ENCODE results near the gene PSME3. TPM values are rescaled to one million over a fixed set of nuclear protein-coding genes. Genes with fewer than 3 reads are reported as not detected.
A peak's percentile ranks its signal among the peaks of the same experiment; 100 is the strongest.
"Not testable (repeated sequence)": the region's sequence is repeated elsewhere in the genome, so short reads cannot be mapped to it uniquely, and the experiment has no call there.

Gene PSME3
- total RNA-seq, 1 donor from 2014 or later: 62.6 TPM

GRCh38 chr17:42883802-42884558 is 50.8 kb downstream of the PSME3 start:
- TF ChIP-seq CTCF (IDR thresholded peaks at IDR 0.05; ENCODE audit: borderline replicate concordance): no peak
- DNase-seq: no peak
- Histone ChIP-seq H3K9me3 (replicated peaks) (no peaks in the 10 kb centered on the region), H3K36me3 (no peaks in the 10 kb centered on the region), H3K27ac (replicated peaks) (no peak overlapping the region), H3K4me1 (peaks cover 16% of the 10 kb centered on the region), H3K27me3 (ENCODE audit: low read depth) (no peaks in the 10 kb centered on the region), H3K4me3 (no peak overlapping the region)
- intact Hi-C loops (cut with micrococcal nuclease): no loop called here

DNA sequence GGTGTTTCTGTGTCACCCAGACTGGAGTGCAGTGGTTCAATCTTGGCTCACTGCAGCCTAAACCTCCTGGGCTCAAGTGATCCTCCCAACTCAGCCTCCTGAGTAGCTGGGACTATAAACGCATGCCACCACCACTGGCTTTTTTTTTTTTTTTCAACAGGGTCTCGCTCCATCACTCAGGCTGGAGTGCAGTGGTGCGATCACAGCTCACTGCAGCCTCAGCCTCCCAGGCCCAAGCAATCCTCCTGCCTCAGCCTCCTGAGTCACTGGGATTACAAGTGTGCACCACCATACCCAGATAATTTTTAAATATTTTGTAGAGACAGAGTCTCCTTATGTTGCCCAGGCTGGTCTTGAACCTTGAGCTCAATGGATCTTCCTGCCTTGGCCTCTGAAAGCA is 52.6 kb downstream of the PSME3 start:
- H3K27me3 ChIP-seq (ENCODE audit: low read depth); H3K9me3 ChIP-seq (replicated peaks); intact Hi-C loops (cut with micrococcal nuclease); H3K36me3 ChIP-seq; DNase-seq; H3K4me3 ChIP-seq: not testable (repeated sequence)
- Histone ChIP-seq H3K4me1 (peaks cover 25% of the 10 kb centered on the region), H3K27ac (replicated peaks) (peak overlapping the region; percentile 36)

DNA sequence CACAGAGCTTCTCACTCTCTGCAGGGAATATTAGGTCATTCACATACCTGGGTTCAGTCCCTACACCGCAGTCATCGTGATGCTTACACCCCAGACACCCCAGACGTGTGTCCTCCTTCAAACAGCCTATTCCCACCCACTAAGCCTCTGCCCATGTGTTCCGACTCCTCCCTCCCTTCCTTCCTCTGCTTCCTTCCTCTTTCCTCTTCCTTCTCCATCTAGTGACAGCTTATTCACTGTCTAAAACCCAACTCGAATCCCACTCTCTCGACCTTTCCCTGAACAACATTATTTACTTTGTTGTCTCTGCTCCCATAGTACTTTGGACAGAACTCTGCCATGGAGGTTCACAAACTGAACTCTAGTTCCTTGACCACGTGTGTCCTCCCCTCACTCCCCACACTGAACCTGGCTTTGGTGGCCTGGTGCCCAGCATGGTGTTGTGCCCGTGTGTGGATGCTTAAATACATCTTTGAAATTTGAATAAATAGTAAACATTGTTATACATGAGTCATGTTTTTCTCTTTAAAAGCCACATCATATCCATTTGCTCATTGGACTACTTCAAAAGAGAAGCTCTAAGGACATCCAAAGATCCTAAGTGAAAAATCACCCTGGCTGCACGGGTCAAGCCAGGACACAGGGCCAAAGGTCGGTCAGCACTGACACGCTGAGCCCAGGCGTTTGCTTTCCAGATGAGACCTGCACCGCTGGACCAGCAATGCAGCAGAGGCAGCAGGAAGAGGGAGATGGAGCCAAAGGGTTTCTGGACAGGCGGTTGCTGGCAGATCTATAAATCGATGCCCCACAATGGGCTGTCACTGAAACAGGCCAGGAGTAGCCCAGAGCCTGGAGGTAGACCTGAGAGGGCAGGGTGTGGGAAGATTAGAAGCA is 53.3 kb downstream of the PSME3 start:
- intact Hi-C loops (cut with micrococcal nuclease): no loop called here
- H3K27ac ChIP-seq (replicated peaks): peak overlapping the region; percentile 36

GRCh38 chr17:42889809-42890208 is 56.6 kb downstream of the PSME3 start:
- Histone ChIP-seq H3K27ac (replicated peaks) (no peak overlapping the region), H3K4me3 (no peak overlapping the region), H3K27me3 (ENCODE audit: low read depth) (no peaks in the 10 kb centered on the region), H3K4me1 (peaks cover 65% of the 10 kb centered on the region), H3K36me3 (no peaks in the 10 kb centered on the region), H3K9me3 (replicated peaks) (no peaks in the 10 kb centered on the region)
- TF ChIP-seq CTCF (IDR thresholded peaks at IDR 0.05; ENCODE audit: borderline replicate concordance): no peak
- DNase-seq: peak; percentile 31
- intact Hi-C loops (cut with micrococcal nuclease): no loop called here

More for the DNA sequence above, 53.3 kb downstream of the PSME3 start:
- peaks cover 33% of the 10 kb centered on the region for H3K4me1 ChIP-seq
- no peak overlapping the region for H3K4me3 ChIP-seq
- H3K9me3 ChIP-seq (replicated peaks): no peaks in the 10 kb centered on the region
- H3K36me3 ChIP-seq: no peaks in the 10 kb centered on the region
- no peak for DNase-seq
- no peak for TF ChIP-seq CTCF (IDR thresholded peaks at IDR 0.05; ENCODE audit: borderline replicate concordance)
- no peaks in the 10 kb centered on the region for H3K27me3 ChIP-seq (ENCODE audit: low read depth)

GRCh38 chr17:42891539-42892152 is 58.4 kb downstream of the PSME3 start:
- H3K4me1 ChIP-seq: peaks cover 64% of the 10 kb centered on the region
- no peaks in the 10 kb centered on the region for H3K9me3 ChIP-seq (replicated peaks)
- peak; percentile 69 for DNase-seq
- H3K27me3 ChIP-seq (ENCODE audit: low read depth): no peaks in the 10 kb centered on the region
- no peak overlapping the region for H3K4me3 ChIP-seq
- no peaks in the 10 kb centered on the region for H3K36me3 ChIP-seq
- H3K27ac ChIP-seq (replicated peaks): peak overlapping the region; percentile 87
- TF ChIP-seq CTCF (IDR thresholded peaks at IDR 0.05; ENCODE audit: borderline replicate concordance): peak; percentile 16
- intact Hi-C loops (cut with micrococcal nuclease): no loop called here

Data from left ventricle myocardium inferior (tissue), 1 donor.